Vagina (tissue), 2 donors: ENCODE results near the gene DRGX.

Experiments
- CTCF ChIP-seq, 3 experiments: fragments of 450-650 bp in 2 of 3; fragments of 200-600 bp in 1 of 3; sonication (generic) in 1 of 3; IDR thresholded peaks; one replicate each; pipeline ENCODE4 v1.5.1; 2017 to 2019; ENCODE audit warnings: antibody characterized with exemption in 3 of 3, mild to moderate bottlenecking in 2 of 3, moderate library complexity in 2 of 3
- POLR2A ChIP-seq, 2 donors: fragments of 450-650 bp; IDR thresholded peaks; one replicate each; pipeline ENCODE4 v1.6.1; 2017; ENCODE audit warnings: antibody characterized with exemption in 2 of 2, mild to moderate bottlenecking in 2 of 2, moderate library complexity in 2 of 2

GRCh38 chr10:49365275-49365674, 30.6 kb downstream of the DRGX start:
- no peak for TF ChIP-seq POLR2A (IDR thresholded peaks at IDR 0.05)
- no peak for TF ChIP-seq CTCF (IDR thresholded peaks at IDR 0.05)
